Spleen (tissue), 11 donors: ENCODE results near the gene RHEB. TPM values are rescaled to one million over a fixed set of nuclear protein-coding genes. Genes with fewer than 3 reads are reported as not detected.

ENCODE experiments used
- DNase-seq: peaks from one replicate; pipeline ENCODE4 v3.0.0-alpha.2; 2020
- H3K27ac ChIP-seq, 8 donors: fragments of 200-600 bp; sonication (generic) in 7 of 8; 1 replicate in 4 of 8; 2 replicates in 4 of 8; pipeline versions ENCODE4 v1.5.0 to v1.8.0; 2016 to 2021; ENCODE audit warnings: inconsistent platforms in 4 of 8, mild to moderate bottlenecking in 4 of 8, moderate library complexity in 1 of 8
- H3K27me3 ChIP-seq, 7 donors: fragments of 200-600 bp; sonication (generic) in 6 of 7; replicated peaks in 1 of 7; 1 replicate in 4 of 7; 2 replicates in 3 of 7; pipeline versions ENCODE4 v1.5.0 to v1.8.0; 2016 to 2021; ENCODE audit warnings: inconsistent platforms in 3 of 7, mild to moderate bottlenecking in 1 of 7
- H3K36me3 ChIP-seq, 6 donors: fragments of 200-600 bp; sonication (generic) in 5 of 6; 1 replicate in 4 of 6; 2 replicates in 2 of 6; pipeline versions ENCODE4 v1.5.0 to v1.8.0; 2016 to 2021; ENCODE audit warnings: inconsistent platforms in 2 of 6
- H3K4me1 ChIP-seq, 6 donors: fragments of 200-600 bp; sonication (generic) in 5 of 6; 1 replicate in 3 of 6; 2 replicates in 3 of 6; pipeline versions ENCODE4 v1.5.0 to v1.8.0; 2016 to 2021; ENCODE audit warnings: inconsistent platforms in 3 of 6
- H3K4me3 ChIP-seq, 8 donors: fragments of 200-600 bp; sonication (generic) in 7 of 8; 1 replicate in 4 of 8; 2 replicates in 4 of 8; pipeline versions ENCODE4 v1.5.0 to v1.8.0; 2016 to 2021; ENCODE audit warnings: inconsistent platforms in 4 of 8, mild to moderate bottlenecking in 4 of 8, moderate library complexity in 2 of 8
- H3K9me3 ChIP-seq, 8 donors: fragments of 200-600 bp; sonication (generic) in 7 of 8; 1 replicate in 4 of 8; 2 replicates in 4 of 8; pipeline versions ENCODE4 v1.5.0 to v1.8.0; 2016 to 2021; ENCODE audit warnings: inconsistent platforms in 4 of 8
- CTCF ChIP-seq, 11 experiments: fragments of 200-600 bp in 7 of 11; fragments of 450-650 bp in 4 of 11; sonication (generic) in 4 of 11; IDR thresholded peaks in 8 of 11; conservative IDR thresholded peaks in 3 of 11; 1 replicate in 7 of 11; 2 replicates in 4 of 11; pipeline versions ENCODE4 v1.4.0 to v1.8.0; 2016 to 2021; ENCODE audit warnings: antibody characterized with exemption in 11 of 11, inconsistent platforms in 4 of 11, mild to moderate bottlenecking in 1 of 11
- POLR2A ChIP-seq, 3 donors: fragments of 450-650 bp; IDR thresholded peaks; one replicate each; pipeline ENCODE4 v1.5.1; 2017; ENCODE audit warnings: antibody characterized with exemption in 3 of 3, mild to moderate bottlenecking in 1 of 3
- POLR2AphosphoS5 ChIP-seq, 3 donors: sonication (generic); formaldehyde crosslinking; IDR thresholded peaks; one replicate each; pipeline ENCODE4 v1.5.1; 2017; ENCODE audit warnings: antibody characterized with exemption in 3 of 3
- WGBS, 5 donors: extraction: QIAGEN DNeasy Blood & Tissue Kit in 3 of 5; methylation state at CpG; one replicate each; pipeline versions ENCODE4 v1.1.5 to v1.1.7; 2013 to 2018; 5-methylcytosine and 5-hydroxymethylcytosine counted together
- intact Hi-C: fragments of 100-400 bp; cut with DNase I; formaldehyde crosslinking; loops from one replicate; pipeline ENCODE4 v1.15.0; 2023; ENCODE audit warnings: low total_unique reads
- polyA plus RNA-seq, 3 donors: library from polyadenylated mRNA; stranded (reverse); fragments of 200-250 nt; gene quantifications; one replicate each; pipeline ENCODE4 v1.2.1, GENCODE V29; 2013
- total RNA-seq, 7 donors: library from RNA; depleted of rRNA in 3 of 7; stranded (reverse); fragments of >200 nt in 3 of 7; fragmentation: NEBNext Ultra II Directional in 4 of 7; extraction: Animal tissue kit (Norgen Biotek cat#: 25700) in 4 of 7; gene quantifications; one replicate each; pipeline versions ENCODE4 v1.1.0 to v1.2.1, GENCODE V29; 2016 to 2021
- donor health status: healthy with polysubstance abuse.
- donor health status: DM: no; HTN: no; CAD: no; lungs with moderate emphysema.
- donor health status: DM: no; HTN: no; CAD: no.
- donor health status: Bipolar disorder and iron deficiency.
- donor health status: healthy.
- donor health status: DM: no; HTN: no; CAD: no.
- donor health status: DM: yes; HTN: yes; CAD: no.

Gene RHEB
- total and polyA plus RNA-seq, 10 donors, result 42.3 to 89.9 (median 72.5) TPM

DNA sequence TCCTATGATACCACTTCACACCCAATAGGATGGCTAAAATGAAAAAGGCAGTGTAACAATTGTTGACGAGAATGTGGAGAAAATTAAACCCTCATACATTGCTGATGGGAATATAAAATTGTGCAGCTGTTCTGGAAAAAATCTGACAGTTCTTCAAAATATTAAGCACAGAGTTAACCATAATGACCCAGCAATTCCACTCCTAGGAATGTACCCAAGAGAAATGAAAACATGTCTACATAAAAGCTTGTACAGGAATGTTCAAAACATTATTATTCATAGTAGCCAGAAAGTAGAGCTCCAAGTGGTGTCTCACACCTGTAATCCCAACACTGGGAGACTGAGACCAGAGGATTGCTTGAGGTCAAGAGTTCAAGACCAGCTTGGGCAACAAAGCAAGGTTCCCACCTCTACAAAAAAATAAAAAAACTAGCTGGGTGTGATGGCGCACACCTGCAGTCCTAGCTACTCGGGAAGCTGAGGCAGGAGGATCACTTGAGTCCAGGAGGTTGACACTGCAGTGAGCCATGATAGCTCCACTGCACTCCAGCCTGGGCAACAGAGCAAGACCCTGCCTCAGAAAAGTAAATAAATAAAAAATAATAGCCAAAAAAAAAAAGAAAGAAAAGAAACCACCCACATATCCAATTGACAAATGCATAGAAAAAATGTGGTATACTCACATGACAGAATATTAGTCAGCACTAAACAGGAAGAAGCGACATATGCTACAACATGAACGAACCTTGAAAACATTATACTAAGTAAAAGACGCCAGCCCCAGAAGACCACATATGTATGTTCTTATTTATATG is 5.0 kb downstream of the RHEB start:
- WGBS, 5 donors, result 77 to 84% (median 81%) methylated on average over 6 of the region's 6 CpGs
- DNase-seq, result no peak
- intact Hi-C loops, result no loop called here
- Histone ChIP-seq H3K9me3 (no peaks in the 10 kb centered on the region), H3K27me3 (no peaks in the 10 kb centered on the region), H3K4me1 (peaks cover 32 to 92% (median 73%) of the 10 kb centered on the region in 6 donors), H3K27ac (peak overlapping the region in 4 of 8 donors; percentile 15 to 28 (median 24)), H3K4me3 (no peak overlapping the region), H3K36me3 (no peaks in the 10 kb centered on the region)
- TF ChIP-seq POLR2AphosphoS5 (IDR thresholded peaks at IDR 0.05) (no peak), CTCF (IDR thresholded peaks at IDR 0.05 in 8 of 11, conservative IDR thresholded peaks at IDR 0.05 in 3 of 11) (no peak), POLR2A (IDR thresholded peaks at IDR 0.05) (no peak)

- peaks cover 40 to 99% (median 81%) of the 10 kb centered on the region in 6 donors for H3K4me1 ChIP-seq
- 91 to 95% (median 93%) methylated on average over 1 of the region's 1 CpG for WGBS, 5 donors
- TF ChIP-seq POLR2A (IDR thresholded peaks at IDR 0.05), result no peak
- TF ChIP-seq POLR2AphosphoS5 (IDR thresholded peaks at IDR 0.05), result no peak
- TF ChIP-seq CTCF (IDR thresholded peaks at IDR 0.05 in 8 of 11, conservative IDR thresholded peaks at IDR 0.05 in 3 of 11), result no peak
- DNase-seq, result no peak
- H3K27me3 ChIP-seq, result no peaks in the 10 kb centered on the region
- H3K36me3 ChIP-seq, result no peaks in the 10 kb centered on the region
- no peaks in the 10 kb centered on the region for H3K9me3 ChIP-seq
- H3K4me3 ChIP-seq, result no peak overlapping the region
- intact Hi-C loops, result no loop called here
- H3K27ac ChIP-seq, result no peak overlapping the region
These were observed 6.6 kb downstream of the RHEB start for GRCh38 chr7:151513133-151513532.

DNA sequence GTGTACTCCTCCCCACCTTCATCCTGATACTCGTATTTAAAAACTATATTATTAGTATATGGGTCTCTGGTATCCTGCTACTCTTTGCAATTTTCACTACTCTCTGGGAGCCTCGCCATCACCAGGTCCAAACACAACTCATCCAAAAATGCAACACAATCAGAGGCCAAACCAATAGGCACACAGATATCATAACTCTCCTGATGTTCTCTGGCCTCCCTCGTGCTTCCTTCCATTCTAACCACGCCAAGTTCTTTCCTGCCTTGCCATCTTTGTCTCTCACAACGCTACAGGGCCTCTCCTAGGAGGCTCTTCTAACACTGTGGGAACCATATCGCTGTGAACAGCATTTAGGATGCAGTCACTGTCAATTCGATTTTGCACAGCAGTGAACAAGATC is 7.3 kb downstream of the RHEB start:
- 66 to 90% (median 77%) methylated on average over 7 of the region's 7 CpGs for WGBS, 5 donors
- Histone ChIP-seq H3K27me3 (no peaks in the 10 kb centered on the region), H3K27ac (peak overlapping the region in 2 of 8 donors; percentile 6 to 32), H3K4me3 (no peak overlapping the region), H3K36me3 (no peaks in the 10 kb centered on the region), H3K9me3 (no peaks in the 10 kb centered on the region), H3K4me1 (peaks cover 33 to 99% (median 80%) of the 10 kb centered on the region in 6 donors)
- intact Hi-C loops, result no loop called here
- DNase-seq, result no peak
- TF ChIP-seq POLR2AphosphoS5 (IDR thresholded peaks at IDR 0.05) (no peak), CTCF (IDR thresholded peaks at IDR 0.05 in 8 of 11, conservative IDR thresholded peaks at IDR 0.05 in 3 of 11) (no peak), POLR2A (IDR thresholded peaks at IDR 0.05) (no peak)

DNA sequence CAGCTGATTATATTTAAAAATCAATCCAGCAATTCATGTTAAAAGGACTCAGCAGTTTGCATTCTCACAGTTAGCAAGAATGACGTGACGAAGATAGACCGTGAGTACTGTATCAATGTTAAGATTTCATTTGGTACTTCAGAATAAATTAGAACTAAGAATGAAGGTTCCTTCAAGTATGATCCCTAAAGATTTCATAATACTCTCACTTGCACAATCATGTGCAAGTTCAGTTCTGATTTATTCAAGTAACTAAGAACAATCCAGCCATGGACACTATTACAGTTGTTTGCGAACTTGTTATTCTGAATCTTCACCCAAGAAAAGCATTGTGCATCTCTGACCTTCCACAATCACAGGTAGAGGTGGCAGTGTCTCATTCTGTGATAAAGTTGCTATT is 7.7 kb downstream of the RHEB start:
- H3K27ac ChIP-seq, result peak overlapping the region in 1 of 8 donors; percentile 32
- DNase-seq, result no peak

More for the DNA sequence above, 7.7 kb downstream of the RHEB start:
- no peak for TF ChIP-seq CTCF (IDR thresholded peaks at IDR 0.05 in 8 of 11, conservative IDR thresholded peaks at IDR 0.05 in 3 of 11)
- no peak for TF ChIP-seq POLR2A (IDR thresholded peaks at IDR 0.05)
- no peak for TF ChIP-seq POLR2AphosphoS5 (IDR thresholded peaks at IDR 0.05)
- Histone ChIP-seq H3K36me3 (no peaks in the 10 kb centered on the region), H3K4me1 (peaks cover 32 to 99% (median 79%) of the 10 kb centered on the region in 6 donors), H3K9me3 (no peaks in the 10 kb centered on the region), H3K4me3 (no peak overlapping the region), H3K27me3 (no peaks in the 10 kb centered on the region)
- WGBS, 5 donors, result 74 to 93% (median 86%) methylated on average over 4 of the region's 4 CpGs
- intact Hi-C loops, result no loop called here
